Bronchial epithelial cell (primary cell): ENCODE measurements around the gene ADTRP. TPM values are rescaled to one million over a fixed set of nuclear protein-coding genes. Genes with fewer than 3 reads are reported as not detected.

Experiments used
- DNase-seq: peaks from one replicate; pipeline ENCODE4 v3.0.0-alpha.2; 2010; ENCODE audit warnings: low read depth
- FAIRE-seq: peaks from 2 replicates; lab custom pipeline; 2011; peaks lifted over from hg19 to GRCh38; lab: Jason Lieb, UNC
- H3K27me3 ChIP-seq: 2 replicates; pipeline ENCODE4 v1.5.1; 2011; ENCODE audit warnings: low read length; ENCODE audit not compliant: control insufficient read depth, insufficient read depth
- H3K36me3 ChIP-seq: 2 replicates; pipeline ENCODE4 v1.5.1; 2011; ENCODE audit warnings: low read length; ENCODE audit not compliant: control insufficient read depth, insufficient read depth
- H3K4me3 ChIP-seq: 2 replicates; pipeline ENCODE4 v1.5.1; 2011; ENCODE audit warnings: mild to moderate bottlenecking, low read depth, low read length, control low read depth
- CTCF ChIP-seq: IDR thresholded peaks from 2 replicates; pipeline ENCODE4 v1.5.1; 2011; ENCODE audit warnings: mild to moderate bottlenecking, moderate library complexity, low read length, control low read depth, inconsistent platforms; ENCODE audit not compliant: insufficient read depth, severe bottlenecking
- total RNA-seq: library from RNA; depleted of rRNA; stranded (reverse); fragments of >200 nt; gene quantifications from 2 replicates; pipeline ENCODE4 v1.2.1, GENCODE V29; 2014

Gene ADTRP, protein sequence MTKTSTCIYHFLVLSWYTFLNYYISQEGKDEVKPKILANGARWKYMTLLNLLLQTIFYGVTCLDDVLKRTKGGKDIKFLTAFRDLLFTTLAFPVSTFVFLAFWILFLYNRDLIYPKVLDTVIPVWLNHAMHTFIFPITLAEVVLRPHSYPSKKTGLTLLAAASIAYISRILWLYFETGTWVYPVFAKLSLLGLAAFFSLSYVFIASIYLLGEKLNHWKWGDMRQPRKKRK
- 11.3 and 17.6 TPM in 2 replicates for total RNA-seq

DNA sequence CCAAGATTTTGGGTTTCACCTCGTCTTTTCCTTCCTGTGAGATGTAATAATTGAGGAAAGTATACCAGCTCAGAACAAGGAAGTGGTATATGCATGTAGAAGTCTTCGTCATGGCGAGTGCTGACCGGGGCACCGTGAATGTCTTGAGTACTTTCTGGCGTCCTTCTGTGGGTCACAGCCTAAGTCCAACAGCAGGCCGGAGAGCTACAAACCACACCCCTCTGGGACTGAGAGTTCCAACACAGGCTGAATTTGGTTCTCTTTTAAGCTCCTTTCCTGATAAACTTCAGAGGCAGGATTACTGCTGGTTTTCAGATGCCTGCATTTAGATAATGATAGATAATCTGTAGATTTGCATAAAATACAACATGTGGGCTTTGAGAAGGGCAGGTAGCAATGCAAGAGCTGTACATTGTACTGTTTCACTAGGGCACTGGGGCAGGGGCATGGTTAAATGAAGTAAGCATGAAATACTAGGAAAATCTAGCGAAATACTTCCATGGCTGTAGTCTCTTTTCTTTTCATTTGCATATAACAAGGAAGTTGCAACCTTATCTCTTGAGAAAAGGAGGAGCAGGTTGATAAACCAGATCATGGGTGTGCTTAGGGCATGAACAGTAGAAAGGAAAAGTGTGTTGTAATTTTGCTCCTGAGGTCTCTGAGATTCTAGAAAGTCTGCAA lies at the start of gene ADTRP:
ADTRP (minus strand) TSS at position 156 of the 681 bp plus-strand sequence; CDS start at position 112, 44 bp downstream.
- Histone ChIP-seq H3K4me3 (no peak within 1 kb of the TSS), H3K36me3 (no peaks in the 10 kb centered on the region), H3K27me3 (no peaks in the 10 kb centered on the region)
- DNase-seq (no peak), FAIRE-seq (no peak)
- no peak for TF ChIP-seq CTCF

DNA sequence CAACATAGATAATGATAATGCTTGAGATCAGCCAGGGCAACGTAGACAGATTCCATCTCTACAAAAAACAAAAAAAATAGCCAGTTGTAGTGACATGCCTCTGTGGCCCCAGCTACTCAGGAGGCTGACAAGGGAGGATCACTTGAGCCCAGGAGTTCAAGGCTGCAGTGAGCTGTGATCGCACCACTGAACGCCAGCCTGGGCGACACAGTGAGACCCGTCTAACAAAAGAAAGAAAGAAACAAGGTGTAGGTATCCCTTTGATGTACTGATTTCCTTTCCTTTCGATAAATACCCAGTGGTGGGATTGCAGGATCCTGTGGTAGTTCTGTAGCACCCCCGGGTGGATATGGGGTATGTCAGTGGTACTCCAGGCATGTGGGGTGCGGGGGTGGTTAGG lies 48.2 kb upstream of the ADTRP start:
- Histone ChIP-seq H3K36me3 (no peaks in the 10 kb centered on the region), H3K27me3 (no peaks in the 10 kb centered on the region), H3K4me3 (no peak overlapping the region)
- no peak for FAIRE-seq
- TF ChIP-seq CTCF, result no peak
- no peak for DNase-seq

DNA sequence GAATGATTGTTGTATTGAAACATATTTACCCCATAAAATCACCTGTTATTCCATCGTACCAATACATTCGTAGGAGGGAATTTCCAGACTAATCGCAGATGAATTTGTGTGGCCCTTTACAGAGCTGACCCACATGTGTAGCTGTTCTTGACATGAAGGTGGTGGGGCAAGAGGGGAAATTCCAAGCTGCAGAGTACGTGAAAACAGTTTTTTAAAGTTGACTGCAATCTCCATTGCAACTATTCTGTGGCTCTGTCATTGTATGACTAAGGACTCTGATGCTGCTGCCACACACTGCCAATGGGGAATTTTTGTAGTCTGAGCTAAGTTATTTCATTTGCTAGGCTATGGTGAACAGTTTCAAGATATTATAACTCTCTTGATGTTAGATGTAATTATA lies 46.4 kb upstream of the ADTRP start:
- DNase-seq (peak; percentile 24), FAIRE-seq (no peak)
- H3K36me3 ChIP-seq, result no peaks in the 10 kb centered on the region
- no peaks in the 10 kb centered on the region for H3K27me3 ChIP-seq
- TF ChIP-seq CTCF, result no peak
- no peak overlapping the region for H3K4me3 ChIP-seq

- no peak for TF ChIP-seq CTCF
- FAIRE-seq (no peak), DNase-seq (no peak)
- H3K27me3 ChIP-seq, result no peaks in the 10 kb centered on the region
- no peaks in the 10 kb centered on the region for H3K36me3 ChIP-seq
- H3K4me3 ChIP-seq, result no peak overlapping the region
Observed at GRCh38 chr6:11822346-11822745, 43.7 kb upstream of the ADTRP start.

GRCh38 chr6:11821781-11822180 lies 43.2 kb upstream of the ADTRP start:
- TF ChIP-seq CTCF, result no peak
- DNase-seq, result no peak
- FAIRE-seq, result no peak

More at GRCh38 chr6:11821781-11822180, 43.2 kb upstream of the ADTRP start:
- H3K27me3 ChIP-seq, result no peaks in the 10 kb centered on the region
- H3K4me3 ChIP-seq, result no peak overlapping the region
- no peaks in the 10 kb centered on the region for H3K36me3 ChIP-seq
